Cardiac fibroblast (primary cell): ENCODE measurements around the gene GDI1.

Source experiments
- DNase-seq, 2 donors: peaks; one replicate each; pipeline versions ENCODE4 v3.0.0 to v3.0.0-alpha.2; 2010; ENCODE audit warnings: low read depth in 2 of 2
- H3K4me3 ChIP-seq, 2 donors: replicated peaks in 1 of 2; 1 replicate in 1 of 2; 2 replicates in 1 of 2; pipeline ENCODE4 v1.5.1; 2011; ENCODE audit warnings: low read depth in 2 of 2, low read length in 2 of 2, mild to moderate bottlenecking in 2 of 2, moderate library complexity in 1 of 2
- CTCF ChIP-seq: IDR thresholded peaks from one replicate; pipeline ENCODE4 v1.5.1; 2011; ENCODE audit warnings: low read depth, mild to moderate bottlenecking, low read length, inconsistent platforms

Gene GDI1

GRCh38 chrX:154403192-154403591 is 33.8 kb upstream of the GDI1 start:
- H3K4me3 ChIP-seq, result no peak overlapping the region
- TF ChIP-seq CTCF, result no peak
- no peak for DNase-seq

GRCh38 chrX:154403858-154404257 is 33.1 kb upstream of the GDI1 start:
- no peak overlapping the region for H3K4me3 ChIP-seq
- no peak for DNase-seq
- TF ChIP-seq CTCF, result no peak

- no peak for TF ChIP-seq CTCF
- no peak overlapping the region for H3K4me3 ChIP-seq
- no peak for DNase-seq
Observed at GRCh38 chrX:154404625-154405192, 32.2 kb upstream of the GDI1 start.

GRCh38 chrX:154408659-154409221 is 28.2 kb upstream of the GDI1 start:
- peak overlapping the region; percentile 36 to 60 for H3K4me3 ChIP-seq
- TF ChIP-seq CTCF, result no peak
- DNase-seq, result no peak

GRCh38 chrX:154409222-154409871 is 27.6 kb upstream of the GDI1 start, which contains the start of gene DNASE1L1:
Gene DNASE1L1 (minus strand): TSS chrX:154409254. CDS start chrX:154405568, 3,686 bp downstream.
- peak within 1 kb of the TSS; percentile 36 to 60 for H3K4me3 ChIP-seq
- no peak for TF ChIP-seq CTCF
- peak; percentile 88 to 92 for DNase-seq

- DNase-seq, result peak; percentile 52 to 53
- peak overlapping the region; percentile 50 to 68 for H3K4me3 ChIP-seq
- no peak for TF ChIP-seq CTCF
Observed at GRCh38 chrX:154411981-154412340, 25.0 kb upstream of the GDI1 start.
